Measurements from ENCODE around the gene TCTN3. TPM values are rescaled to one million over a fixed set of nuclear protein-coding genes. Genes with fewer than 3 reads are reported as not detected.

Gene TCTN3
- total RNA-seq, 1 donor from 2014 or later, result 19.5 TPM

DNA sequence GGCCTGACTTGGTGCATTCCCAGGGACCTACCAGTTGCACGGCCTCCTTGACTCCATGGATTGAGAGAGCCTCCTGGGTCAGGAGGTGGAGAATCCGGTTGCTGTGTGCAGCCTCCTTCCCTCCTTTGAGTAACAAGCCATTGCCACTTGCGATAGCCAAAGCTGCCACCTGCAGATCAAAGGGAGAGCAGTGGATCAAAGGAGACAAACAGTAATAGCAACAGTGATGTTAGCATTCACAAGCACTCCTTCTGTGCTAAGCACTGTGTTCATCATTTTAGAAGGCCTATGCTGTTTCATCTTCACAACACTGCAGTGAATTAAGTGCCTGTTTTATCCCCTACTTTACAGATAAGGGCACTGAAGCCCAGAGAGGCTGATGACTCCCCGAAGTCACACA, 77.3 kb downstream of the TCTN3 start:
- Histone ChIP-seq H3K27me3 (ENCODE audit: control insufficient read depth, insufficient read depth, low read length) (no peaks in the 10 kb centered on the region), H3K36me3 (ENCODE audit: control insufficient read depth, insufficient read depth, low read length) (peaks cover 14% of the 10 kb centered on the region), H3K4me3 (ENCODE audit: low read depth, low read length) (no peak overlapping the region)
- DNase-seq (ENCODE audit: low read depth), result no peak
- no peak for TF ChIP-seq CTCF (IDR thresholded peaks at IDR 0.05; ENCODE audit: insufficient read depth, low read length, severe bottlenecking)
- no peak for FAIRE-seq

Other genes with a start within 250 kb of the TCTN3 start
- gene SORBS1, start 132.6 kb downstream of the TCTN3 start, total RNA-seq, result under 0.01 and 0.13 TPM in 2 replicates
- gene ALDH18A1, start 37.2 kb downstream of the TCTN3 start, total RNA-seq, result 53.8 and 68.4 TPM in 2 replicates
- gene ENTPD1, start 62.2 kb upstream of the TCTN3 start, total RNA-seq, result not detected in 2 replicates
- gene CC2D2B, start 214.0 kb upstream of the TCTN3 start, total RNA-seq, result not detected in 2 replicates